ENCODE measurements around the gene LONRF2. TPM values are rescaled to one million over a fixed set of nuclear protein-coding genes. Genes with fewer than 3 reads are reported as not detected.

Gene LONRF2
- total RNA-seq, 1 experiment from 2014 or later, result 1.6 TPM

- peaks cover 0 to 11% of the 10 kb centered on the region in 2 experiments; a peak in 3 of 4 replicates for H3K4me1 ChIP-seq (ENCODE audit: control insufficient read depth in 1 of 2, insufficient read depth in 2 of 2, low read length in 2 of 2)
- no peak for TF ChIP-seq ZBTB33 (IDR thresholded peaks at IDR 0.05; ENCODE audit: extremely low read depth, insufficient replicate concordance, low read length)
- TF ChIP-seq POLR2AphosphoS5 (IDR thresholded peaks at IDR 0.05; ENCODE audit: low read depth, low read length), result no peak
- no peak for TF ChIP-seq FOSL1 (IDR thresholded peaks at IDR 0.05; ENCODE audit: low read depth)
- no peak for TF ChIP-seq MAX (IDR thresholded peaks at IDR 0.05)
- TF ChIP-seq JUND (IDR thresholded peaks at IDR 0.05), result no peak
- TF ChIP-seq REST (IDR thresholded peaks at IDR 0.05; ENCODE audit: low read depth), result no peak
- TF ChIP-seq SIN3A (IDR thresholded peaks at IDR 0.05; ENCODE audit: low read depth), result no peak
- no peak for TF ChIP-seq EGR1 (IDR thresholded peaks at IDR 0.05; ENCODE audit: low read depth)
- TF ChIP-seq ZNF274 (IDR thresholded peaks at IDR 0.05; ENCODE audit: low read depth, low read length), result no peak
- no peak for TF ChIP-seq EZH2phosphoT487 (IDR thresholded peaks at IDR 0.05; ENCODE audit: borderline replicate concordance)
- no peak for TF ChIP-seq CBX3 (IDR thresholded peaks at IDR 0.05; ENCODE audit: low read depth)
- no peak for TF ChIP-seq YY1 (IDR thresholded peaks at IDR 0.05; ENCODE audit: extremely low read depth, insufficient replicate concordance, low read depth, low read length)
- no peak for TF ChIP-seq SP1 (IDR thresholded peaks at IDR 0.05; ENCODE audit: low read depth)
- TF ChIP-seq TCF7L2 (IDR thresholded peaks at IDR 0.05; ENCODE audit: borderline replicate concordance, extremely low read depth, insufficient read depth, insufficient read length), result no peak
- no peaks in the 10 kb centered on the region for H3K27me3 ChIP-seq (ENCODE audit: insufficient read depth, low read length)
- intact Hi-C loops (cut with micrococcal nuclease), result loop anchor here (5.0 kb wide), 1 partner anchor 60 kb away; no protein-coding TSS in a partner anchor
- no peak overlapping the region for H3K9ac ChIP-seq (ENCODE audit: low read length)
- CTCF ChIA-PET, result interaction anchor here (1.4 kb wide), 1 partner anchor 14 kb away, joined by 10 read pairs; no protein-coding TSS in a partner anchor
- POLR2A ChIA-PET, result no interaction called here
- no peaks in the 10 kb centered on the region for H3K9me2 ChIP-seq (ENCODE audit: insufficient read depth)
- no peak overlapping the region for H3K4me3 ChIP-seq (replicated peaks in 1 of 2; ENCODE audit: low read depth in 1 of 2, low read length in 2 of 2)
- DNase-seq (ENCODE audit: low read depth, low spot score) (no peak), ATAC-seq (no peak)
- RAD21 ChIA-PET (ENCODE audit: low non-redundant PET in 1 of 2, low total read pairs in 2 of 2, uncharacterized antibody in 2 of 2, unreplicated experiment in 2 of 2), result no interaction called here
- H4K20me1 ChIP-seq (ENCODE audit: insufficient read depth), result no peaks in the 10 kb centered on the region
- H2AFZ ChIP-seq (ENCODE audit: low read depth, low read length, poor library complexity, severe bottlenecking), result no peak overlapping the region
- no peaks in the 10 kb centered on the region for H3K79me2 ChIP-seq (ENCODE audit: insufficient read depth, low read length)
- no TSS peak for BruUV-seq (replicated peaks)
- 0 out of 4 replicates have a peak, but pooled peaks cover 7 to 10% of the 10 kb centered on the region in 2 experiments for H3K9me3 ChIP-seq (ENCODE audit: control insufficient read depth in 1 of 2, insufficient read depth in 1 of 2, low read depth in 1 of 2, low read length in 2 of 2)
- H3K36me3 ChIP-seq (ENCODE audit: control insufficient read depth in 1 of 2, insufficient read depth in 2 of 2, low read length in 2 of 2), result no peaks in the 10 kb centered on the region
- H3K27ac ChIP-seq (ENCODE audit: low read depth, low read length), result no peak overlapping the region
- no peak overlapping the region for H3K4me2 ChIP-seq (ENCODE audit: low read length)
These were observed 44.9 kb upstream of the LONRF2 start for GRCh38 chr2:100367163-100367562.

Data from HCT116 (cell line).